SU-DHL-6 (cell line): ENCODE measurements around the gene ZNF586.
A peak's percentile ranks its signal among the peaks of the same experiment; 100 is the strongest.
"Not testable (repeated sequence)": the region's sequence is repeated elsewhere in the genome, so short reads cannot be mapped to it uniquely, and the experiment has no call there.

Source experiments
- H2AFZ ChIP-seq: fragments of 200-600 bp; sonication (generic); 2 replicates; pipeline ENCODE4 v1.6.1; 2014; ENCODE audit warnings: low read depth, mild to moderate bottlenecking, moderate library complexity, mixed read lengths, antibody characterized with exemption, low read length; ENCODE audit not compliant: severe bottlenecking
- H3F3A ChIP-seq: fragments of 200-600 bp; shearing (Covaris generic); 2 replicates; pipeline ENCODE4 v1.6.0; 2016; ENCODE audit warnings: antibody characterized with exemption, mild to moderate bottlenecking; ENCODE audit not compliant: insufficient read depth
- H3K27ac ChIP-seq: fragments of 200-600 bp; sonication (generic); 2 replicates; pipeline ENCODE4 v1.5.1; 2016; ENCODE audit warnings: low read depth, mild to moderate bottlenecking, low read length, moderate library complexity, mixed read lengths
- H3K27me3 ChIP-seq: fragments of 200-600 bp; sonication (generic), shearing (Covaris generic); 2 replicates; pipeline ENCODE4 v1.6.0; 2014; ENCODE audit warnings: mild to moderate bottlenecking, low read length
- H3K36me3 ChIP-seq: fragments of 200-600 bp; sonication (generic); 2 replicates; pipeline ENCODE4 v1.6.1; 2014; ENCODE audit warnings: mild to moderate bottlenecking, low read length, mixed read lengths
- H3K4me2 ChIP-seq: fragments of 300-600, 200-600 bp; shearing (Covaris generic), sonication (generic); 2 replicates; pipeline ENCODE4 v1.6.0; 2014; ENCODE audit warnings: low read length, low read depth, mild to moderate bottlenecking; ENCODE audit not compliant: poor library complexity, severe bottlenecking
- H3K4me3 ChIP-seq: fragments of 200-600 bp; sonication (generic); 2 replicates; pipeline ENCODE4 v1.5.1; 2014; ENCODE audit warnings: antibody characterized with exemption, low read length, mild to moderate bottlenecking, mixed read lengths; ENCODE audit not compliant: insufficient read depth, poor library complexity, severe bottlenecking
- H3K79me2 ChIP-seq: fragments of 200-600 bp; sonication (generic); 2 replicates; pipeline ENCODE4 v1.6.1; 2014; ENCODE audit warnings: mild to moderate bottlenecking, low read length, moderate library complexity; ENCODE audit not compliant: insufficient read depth
- H3K9ac ChIP-seq: fragments of 200-600 bp; sonication (generic); 2 replicates; pipeline ENCODE4 v1.7.0; 2014; ENCODE audit warnings: mild to moderate bottlenecking, low read length
- H3K9me2 ChIP-seq: fragments of 200-600 bp; sonication (generic); replicated peaks from 2 replicates; pipeline ENCODE4 v1.6.1; 2014; ENCODE audit warnings: low read length; ENCODE audit not compliant: insufficient read depth
- H3K9me3 ChIP-seq: fragments of 200-600 bp; sonication (generic); 2 replicates; pipeline ENCODE4 v1.6.1; 2014; ENCODE audit warnings: low read length, mixed read lengths; ENCODE audit not compliant: insufficient read depth
- H4K20me1 ChIP-seq: fragments of 200-600 bp; sonication (generic); 2 replicates; pipeline ENCODE4 v1.6.1; 2014; ENCODE audit warnings: low read depth, mild to moderate bottlenecking, antibody characterized with exemption, low read length, moderate library complexity, mixed read lengths
- CTCF ChIP-seq: fragments of 200-600 bp; sonication (generic); IDR thresholded peaks from one replicate; pipeline ENCODE4 v1.5.1; 2017; ENCODE audit warnings: antibody characterized with exemption, mild to moderate bottlenecking, low read length, moderate library complexity; ENCODE audit not compliant: insufficient read depth, poor library complexity, severe bottlenecking
- EZH2phosphoT487 ChIP-seq: fragments of 200-600 bp; sonication (generic), shearing (Covaris generic); conservative IDR thresholded peaks from 2 replicates; pipeline ENCODE4 v1.6.1; 2018; ENCODE audit warnings: mild to moderate bottlenecking, antibody characterized with exemption, low read length, moderate library complexity, mixed read lengths

Gene ZNF586

GRCh38 chr19:57820599-57820998 is 51.1 kb downstream of the ZNF586 start:
- Histone ChIP-seq H3K9me2 (no peaks in the 10 kb centered on the region), H2AFZ (no peak overlapping the region), H3K27me3 (no peaks in the 10 kb centered on the region), H3F3A (no peaks in the 10 kb centered on the region), H3K9me3 (no peaks in the 10 kb centered on the region), H3K4me3 (peak overlapping the region; percentile 93), H3K27ac (0 out of 2 replicates have a peak overlapping the region, but pooled peaks have one; percentile 47), H4K20me1 (no peaks in the 10 kb centered on the region), H3K4me2 (peak overlapping the region; percentile 71), H3K36me3 (no peaks in the 10 kb centered on the region), H3K9ac (peak overlapping the region; percentile 94), H3K79me2 (peaks cover 63% of the 10 kb centered on the region)
- TF ChIP-seq EZH2phosphoT487: no peak
- no peak for TF ChIP-seq CTCF

GRCh38 chr19:57821095-57821494 is 51.6 kb downstream of the ZNF586 start:
- H3K27me3 ChIP-seq, H2AFZ ChIP-seq, H4K20me1 ChIP-seq, H3K9me2 ChIP-seq, H3F3A ChIP-seq, H3K27ac ChIP-seq, H3K36me3 ChIP-seq, H3K9me3 ChIP-seq: not testable (repeated sequence)
- Histone ChIP-seq H3K79me2 (peaks cover 68% of the 10 kb centered on the region), H3K4me3 (peak overlapping the region; percentile 93), H3K4me2 (peak overlapping the region; percentile 71), H3K9ac (peak overlapping the region; percentile 94)

- H3K27ac ChIP-seq, H4K20me1 ChIP-seq, H3K4me3 ChIP-seq, H3K9ac ChIP-seq, H3K9me2 ChIP-seq, H3K9me3 ChIP-seq, H3K36me3 ChIP-seq, H3K4me2 ChIP-seq, H2AFZ ChIP-seq, H3F3A ChIP-seq, H3K27me3 ChIP-seq: not testable (repeated sequence)
- peaks cover 72% of the 10 kb centered on the region for H3K79me2 ChIP-seq
Measured at GRCh38 chr19:57821501-57821900, 52.0 kb downstream of the ZNF586 start.

- H3F3A ChIP-seq, H4K20me1 ChIP-seq, H3K9ac ChIP-seq, H3K27me3 ChIP-seq, H3K9me2 ChIP-seq, H3K36me3 ChIP-seq, H2AFZ ChIP-seq, H3K27ac ChIP-seq, H3K4me3 ChIP-seq, H3K9me3 ChIP-seq, H3K4me2 ChIP-seq: not testable (repeated sequence)
- H3K79me2 ChIP-seq: peaks cover 83% of the 10 kb centered on the region
Measured at GRCh38 chr19:57823155-57823554, 53.7 kb downstream of the ZNF586 start.

GRCh38 chr19:57823608-57824007 is 54.1 kb downstream of the ZNF586 start:
- H3K4me3 ChIP-seq, H3K9me3 ChIP-seq, H3K36me3 ChIP-seq, H3K9ac ChIP-seq, H4K20me1 ChIP-seq, H3K27ac ChIP-seq, H3K9me2 ChIP-seq, H3F3A ChIP-seq, H3K27me3 ChIP-seq, H2AFZ ChIP-seq, H3K4me2 ChIP-seq: not testable (repeated sequence)
- H3K79me2 ChIP-seq: peaks cover 87% of the 10 kb centered on the region
